HG03558 (cell line): ENCODE results near the gene INVS.
"Not testable (repeated sequence)": the region's sequence is repeated elsewhere in the genome, so short reads cannot be mapped to it uniquely, and the experiment has no call there.

Source experiments
- ATAC-seq: cut with Tn5 transposase; IDR thresholded peaks from one replicate; pipeline ENCODE4 v1.9.1; 2021; ENCODE audit warnings: moderate number of reproducible peaks; ENCODE audit not compliant: unreplicated experiment; ENCODE audit errors: extremely low read depth

Gene INVS, protein sequence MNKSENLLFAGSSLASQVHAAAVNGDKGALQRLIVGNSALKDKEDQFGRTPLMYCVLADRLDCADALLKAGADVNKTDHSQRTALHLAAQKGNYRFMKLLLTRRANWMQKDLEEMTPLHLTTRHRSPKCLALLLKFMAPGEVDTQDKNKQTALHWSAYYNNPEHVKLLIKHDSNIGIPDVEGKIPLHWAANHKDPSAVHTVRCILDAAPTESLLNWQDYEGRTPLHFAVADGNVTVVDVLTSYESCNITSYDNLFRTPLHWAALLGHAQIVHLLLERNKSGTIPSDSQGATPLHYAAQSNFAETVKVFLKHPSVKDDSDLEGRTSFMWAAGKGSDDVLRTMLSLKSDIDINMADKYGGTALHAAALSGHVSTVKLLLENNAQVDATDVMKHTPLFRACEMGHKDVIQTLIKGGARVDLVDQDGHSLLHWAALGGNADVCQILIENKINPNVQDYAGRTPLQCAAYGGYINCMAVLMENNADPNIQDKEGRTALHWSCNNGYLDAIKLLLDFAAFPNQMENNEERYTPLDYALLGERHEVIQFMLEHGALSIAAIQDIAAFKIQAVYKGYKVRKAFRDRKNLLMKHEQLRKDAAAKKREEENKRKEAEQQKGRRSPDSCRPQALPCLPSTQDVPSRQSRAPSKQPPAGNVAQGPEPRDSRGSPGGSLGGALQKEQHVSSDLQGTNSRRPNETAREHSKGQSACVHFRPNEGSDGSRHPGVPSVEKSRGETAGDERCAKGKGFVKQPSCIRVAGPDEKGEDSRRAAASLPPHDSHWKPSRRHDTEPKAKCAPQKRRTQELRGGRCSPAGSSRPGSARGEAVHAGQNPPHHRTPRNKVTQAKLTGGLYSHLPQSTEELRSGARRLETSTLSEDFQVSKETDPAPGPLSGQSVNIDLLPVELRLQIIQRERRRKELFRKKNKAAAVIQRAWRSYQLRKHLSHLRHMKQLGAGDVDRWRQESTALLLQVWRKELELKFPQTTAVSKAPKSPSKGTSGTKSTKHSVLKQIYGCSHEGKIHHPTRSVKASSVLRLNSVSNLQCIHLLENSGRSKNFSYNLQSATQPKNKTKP

DNA sequence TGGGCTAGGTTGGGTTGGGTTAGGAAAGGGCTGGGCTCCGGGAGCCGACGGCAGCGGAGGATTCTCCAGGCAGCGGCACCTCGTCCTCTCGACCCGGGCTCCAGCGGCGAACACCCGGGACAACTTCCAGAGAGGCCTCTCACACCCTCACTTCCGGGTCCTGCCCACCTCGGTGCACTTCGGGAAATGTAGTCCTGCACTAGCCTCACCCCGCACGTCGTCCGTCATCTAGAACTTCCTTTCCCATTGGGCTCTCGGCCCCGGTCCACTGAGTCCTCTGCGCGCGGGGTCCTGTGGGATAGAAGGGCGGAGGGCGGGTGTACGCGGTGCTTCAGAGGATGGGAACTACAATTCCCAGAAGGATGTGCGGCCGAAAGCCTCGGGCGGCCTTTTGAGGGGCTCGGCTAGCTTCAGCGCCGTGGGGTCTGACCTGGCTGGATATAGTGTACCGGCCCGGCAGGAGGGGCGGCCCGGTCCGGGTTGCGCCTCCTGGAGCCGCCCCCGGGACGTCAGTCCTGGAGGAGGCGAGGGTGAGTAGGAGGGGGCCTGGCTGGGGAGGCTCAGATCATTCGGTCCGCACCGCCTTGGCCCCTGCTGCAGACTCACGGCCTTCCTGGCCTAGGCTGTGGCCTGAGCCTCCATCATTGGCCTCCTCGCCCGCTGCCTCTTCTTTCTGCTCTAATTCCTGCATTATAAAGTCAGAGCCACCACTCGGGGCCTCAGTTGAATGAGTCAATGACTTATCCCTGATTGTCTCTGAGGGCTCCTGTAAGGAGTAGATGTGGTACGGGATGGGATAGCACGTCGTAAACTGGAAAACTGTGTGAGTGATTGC is at the start of gene INVS, which contains the start of gene ERP44:
Gene INVS (plus strand): TSS at position 357 of the 835 bp plus-strand sequence. CDS start 5,279 bp downstream, outside the sequence.
Gene ERP44 (minus strand): TSS at position 114 of the 835 bp plus-strand sequence. CDS start 160 bp downstream, outside the sequence.
- ATAC-seq: peak; percentile 94

DNA sequence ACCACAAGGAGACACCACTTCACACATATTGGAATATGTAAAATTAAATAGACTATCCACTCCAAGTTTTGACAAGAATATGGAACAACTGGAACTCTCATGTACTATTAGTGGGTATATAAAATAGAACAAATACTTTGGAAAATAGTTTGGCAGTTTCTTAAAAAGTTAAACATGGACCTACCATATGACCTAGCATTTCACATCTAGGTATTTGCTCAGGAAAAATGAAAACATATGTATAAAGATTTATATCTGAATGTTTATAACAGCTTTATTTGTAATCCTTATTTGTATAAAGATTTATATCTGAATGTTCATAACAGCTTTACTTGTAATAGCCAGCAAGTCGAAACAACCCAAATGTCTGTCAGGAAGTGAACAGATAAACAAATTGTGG is 49.5 kb upstream of the INVS start:
- no peak for ATAC-seq

DNA sequence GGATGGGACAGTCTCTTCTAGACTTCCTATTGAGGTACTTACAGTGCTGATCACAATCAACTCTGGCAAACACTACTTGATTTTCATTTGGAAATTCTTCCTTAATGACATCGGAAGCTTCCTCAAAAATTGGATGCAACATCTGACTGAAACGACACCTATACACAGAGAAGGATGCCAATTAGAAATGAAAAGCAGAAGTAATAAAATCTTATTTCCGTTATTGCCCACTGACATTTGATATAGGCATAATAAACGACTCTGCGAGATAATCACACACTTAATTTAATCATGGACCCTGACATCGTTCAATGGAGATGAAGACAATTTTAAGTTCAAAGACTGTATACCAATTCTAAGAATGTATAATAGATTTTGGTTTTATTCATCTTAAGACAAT is 46.7 kb upstream of the INVS start:
- no peak for ATAC-seq

DNA sequence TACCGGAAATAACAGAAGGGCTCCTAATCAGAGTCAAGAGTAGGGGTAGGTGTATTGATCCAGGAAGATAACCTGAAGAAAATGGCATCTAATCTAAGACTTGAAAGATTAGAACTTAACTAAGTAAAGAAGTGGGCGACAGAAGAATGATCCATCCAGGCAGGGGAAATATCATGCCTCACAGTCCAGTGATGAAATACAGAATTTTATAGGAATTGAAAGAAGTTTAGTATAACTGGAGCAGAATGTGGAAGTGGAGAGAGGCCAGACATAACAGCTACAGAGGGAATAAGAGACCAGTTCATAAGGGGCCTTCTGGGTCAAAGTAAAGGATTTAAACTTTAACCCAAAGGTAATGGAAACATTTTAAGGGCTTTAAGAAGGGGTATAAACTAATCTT is 42.5 kb upstream of the INVS start:
- ATAC-seq: no peak

DNA sequence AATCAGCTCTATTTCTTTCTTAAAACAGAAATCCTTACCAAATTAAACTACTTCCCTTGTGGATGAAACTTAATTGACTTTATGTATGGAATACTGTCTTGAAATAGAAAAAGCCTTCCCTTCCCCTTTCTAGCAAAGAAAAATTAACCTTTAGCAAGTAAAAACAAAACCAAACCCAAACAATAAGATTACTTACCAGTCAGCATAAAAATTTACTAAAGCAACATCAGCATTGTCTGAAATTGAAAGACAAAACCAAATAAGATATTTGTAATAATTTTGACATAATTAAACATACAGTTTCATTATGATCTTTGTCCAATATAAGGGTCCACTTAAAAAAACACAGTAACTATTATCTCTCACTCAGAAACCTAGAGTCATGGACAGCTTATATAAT is 41.4 kb upstream of the INVS start:
- ATAC-seq: no peak

DNA sequence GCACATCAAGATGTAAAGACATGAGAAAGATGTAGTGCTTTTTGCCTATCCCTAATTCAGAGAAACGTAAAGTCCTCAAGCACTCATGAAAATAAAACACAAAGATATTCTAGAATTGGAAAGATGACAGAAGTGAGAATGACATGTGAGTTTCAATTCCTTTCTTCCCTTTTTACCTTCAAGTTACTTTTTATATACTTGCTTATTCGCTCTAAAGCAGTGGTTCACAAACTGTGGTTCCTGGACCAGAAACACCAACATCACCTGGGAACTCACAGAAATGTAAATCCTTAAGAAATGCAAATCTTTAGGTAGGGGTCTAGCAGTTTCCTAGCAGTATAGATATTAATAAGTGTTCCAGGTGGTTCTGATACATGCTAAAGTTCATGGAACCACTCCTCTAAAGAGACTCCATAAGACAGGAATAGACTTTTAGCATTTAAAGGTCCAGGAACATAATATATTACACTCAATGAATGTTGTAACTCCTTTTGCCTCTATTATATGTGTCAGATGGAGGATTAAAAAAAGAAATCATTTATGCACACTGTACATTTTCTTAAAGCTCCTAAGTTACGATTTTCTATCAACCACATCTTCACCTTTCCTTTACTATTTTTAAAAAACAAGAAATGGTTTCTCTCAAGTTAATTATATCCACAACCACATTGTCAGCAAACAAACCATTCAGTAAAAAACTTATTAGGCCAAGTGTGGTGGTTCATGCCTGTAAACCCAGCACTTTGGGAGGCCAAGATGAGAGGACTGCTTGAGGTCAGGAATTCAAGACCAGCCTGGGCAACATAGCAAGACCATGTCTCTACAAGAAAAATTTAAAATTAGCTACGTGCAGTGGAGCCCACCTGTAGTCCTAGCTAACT is 40.1 kb upstream of the INVS start:
- peak; percentile 70 for ATAC-seq

DNA sequence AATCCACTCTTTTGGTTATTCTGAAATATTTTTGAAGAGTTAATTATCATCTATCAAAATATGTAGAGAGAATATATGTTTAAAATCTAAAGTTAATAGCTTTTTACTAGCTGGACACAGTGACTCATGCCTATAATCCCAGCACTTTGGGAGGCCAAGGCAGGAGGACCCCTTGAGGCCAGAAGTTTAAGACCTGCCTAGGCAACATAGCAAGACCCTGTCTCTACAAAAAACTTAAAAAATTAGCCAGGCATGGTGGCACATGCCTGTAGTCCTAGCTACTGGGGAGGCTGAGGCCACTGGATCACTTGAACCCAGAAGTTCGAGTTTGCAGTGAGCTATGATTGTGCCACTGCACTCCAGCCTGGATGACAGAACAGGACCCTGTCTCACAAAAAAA is 36.4 kb upstream of the INVS start:
- not testable (repeated sequence) for ATAC-seq

DNA sequence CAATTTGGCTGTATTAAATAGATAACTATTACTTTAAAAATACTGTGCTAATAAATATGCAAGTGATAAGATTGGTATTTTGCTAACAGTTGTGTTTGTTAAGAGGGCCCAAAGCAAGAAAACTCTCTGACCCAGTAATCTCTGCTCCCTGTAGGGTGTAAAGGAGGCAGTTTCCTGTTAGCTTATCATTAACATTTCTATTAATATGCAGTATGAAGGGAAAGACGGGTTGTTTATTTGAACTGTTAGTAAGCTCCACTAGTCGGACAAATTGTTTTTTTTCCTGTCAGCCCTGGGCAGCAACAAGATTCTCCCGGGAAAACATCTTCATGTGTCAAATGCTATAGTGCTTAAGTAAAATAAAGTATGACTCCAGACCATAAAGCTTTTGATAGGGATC is 35.9 kb upstream of the INVS start:
- no peak for ATAC-seq

DNA sequence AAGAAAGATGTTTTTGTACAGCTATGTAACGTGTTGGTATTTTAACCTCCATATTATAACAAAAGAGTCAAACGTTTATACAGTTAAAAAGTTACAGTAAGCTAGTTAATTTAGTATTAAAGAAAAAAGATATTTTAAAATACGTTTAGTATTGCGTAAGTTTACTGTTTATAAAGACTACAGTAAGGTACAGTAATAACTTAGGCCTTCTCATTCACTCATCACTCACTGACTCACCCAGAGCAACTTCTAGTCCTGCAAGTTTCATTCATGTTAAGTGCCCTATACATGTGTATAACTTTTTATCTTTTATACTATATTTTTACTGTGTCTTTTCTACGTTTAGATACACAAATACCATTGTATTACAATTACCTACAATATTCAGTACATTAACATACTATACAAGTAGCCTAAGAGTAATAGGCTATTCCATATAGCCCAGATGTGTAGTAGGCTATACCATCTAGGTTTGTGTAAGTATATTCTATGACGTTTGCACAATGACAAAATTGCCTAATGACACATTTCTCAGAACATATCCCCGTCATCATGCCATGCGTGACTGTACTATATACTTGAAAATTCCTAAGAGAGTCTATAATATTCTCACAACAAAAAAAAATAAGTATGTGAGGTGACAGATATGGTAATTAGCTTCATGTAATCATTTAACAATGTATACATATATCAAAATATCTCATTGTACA is 34.0 kb upstream of the INVS start:
- ATAC-seq: no peak

DNA sequence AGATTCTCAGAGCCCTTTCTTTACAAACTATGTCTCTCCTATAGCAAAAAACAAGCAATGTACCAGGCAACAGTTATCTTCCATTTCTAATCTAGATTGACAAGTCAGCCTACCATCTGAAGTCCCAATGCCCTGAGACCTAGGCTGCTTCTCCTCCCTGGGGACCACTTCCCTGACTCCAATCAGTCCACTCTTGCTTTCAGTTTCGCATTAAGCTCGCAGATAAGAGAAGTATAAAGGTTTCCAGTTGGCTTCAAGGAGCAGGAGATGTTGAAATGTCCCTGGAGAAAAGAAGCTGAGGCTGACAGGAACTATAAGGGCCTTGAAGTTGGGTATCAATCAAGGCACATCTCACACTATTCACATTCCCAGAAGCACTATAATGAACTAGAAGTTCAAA is 32.5 kb upstream of the INVS start:
- no peak for ATAC-seq

DNA sequence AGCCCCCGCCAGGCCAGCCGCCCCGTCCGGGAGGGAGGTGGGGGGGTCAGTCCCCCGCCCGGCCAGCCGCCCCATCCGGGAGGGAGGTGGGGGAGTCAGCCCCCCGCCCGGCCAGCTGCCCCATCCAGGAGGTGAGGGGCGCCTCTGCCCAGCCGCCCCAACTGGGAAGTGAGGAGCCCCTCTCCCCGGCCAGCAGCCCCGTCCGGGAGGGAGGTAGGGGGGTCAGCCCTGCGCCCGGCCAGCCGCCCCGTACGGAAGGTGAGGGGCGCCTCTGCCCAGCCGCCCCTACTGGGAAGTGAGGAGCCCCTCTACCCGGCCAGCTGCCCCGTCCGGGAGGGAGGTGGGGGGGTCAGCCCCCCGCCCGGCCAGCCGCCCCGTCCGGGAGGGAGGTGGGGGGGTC is 31.1 kb upstream of the INVS start:
- ATAC-seq: not testable (repeated sequence)

DNA sequence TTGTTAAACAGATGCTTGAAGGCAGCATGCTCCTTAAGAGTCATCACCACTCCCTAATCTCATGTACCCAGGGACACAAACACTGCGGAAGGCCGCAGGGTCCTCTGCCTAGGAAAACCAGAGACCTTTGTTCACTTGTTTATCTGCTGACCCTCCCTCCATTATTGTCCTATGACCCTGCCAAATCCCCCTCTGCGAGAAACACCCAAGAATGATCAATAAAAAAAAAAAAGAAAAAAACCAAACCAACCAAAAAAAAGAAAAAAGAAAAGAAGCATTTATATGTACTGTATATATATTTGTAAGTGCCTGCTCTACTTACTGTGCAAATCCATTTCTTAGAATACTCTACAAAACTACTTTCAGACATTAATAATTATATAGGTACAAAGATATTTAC is 30.0 kb upstream of the INVS start:
- not testable (repeated sequence) for ATAC-seq

DNA sequence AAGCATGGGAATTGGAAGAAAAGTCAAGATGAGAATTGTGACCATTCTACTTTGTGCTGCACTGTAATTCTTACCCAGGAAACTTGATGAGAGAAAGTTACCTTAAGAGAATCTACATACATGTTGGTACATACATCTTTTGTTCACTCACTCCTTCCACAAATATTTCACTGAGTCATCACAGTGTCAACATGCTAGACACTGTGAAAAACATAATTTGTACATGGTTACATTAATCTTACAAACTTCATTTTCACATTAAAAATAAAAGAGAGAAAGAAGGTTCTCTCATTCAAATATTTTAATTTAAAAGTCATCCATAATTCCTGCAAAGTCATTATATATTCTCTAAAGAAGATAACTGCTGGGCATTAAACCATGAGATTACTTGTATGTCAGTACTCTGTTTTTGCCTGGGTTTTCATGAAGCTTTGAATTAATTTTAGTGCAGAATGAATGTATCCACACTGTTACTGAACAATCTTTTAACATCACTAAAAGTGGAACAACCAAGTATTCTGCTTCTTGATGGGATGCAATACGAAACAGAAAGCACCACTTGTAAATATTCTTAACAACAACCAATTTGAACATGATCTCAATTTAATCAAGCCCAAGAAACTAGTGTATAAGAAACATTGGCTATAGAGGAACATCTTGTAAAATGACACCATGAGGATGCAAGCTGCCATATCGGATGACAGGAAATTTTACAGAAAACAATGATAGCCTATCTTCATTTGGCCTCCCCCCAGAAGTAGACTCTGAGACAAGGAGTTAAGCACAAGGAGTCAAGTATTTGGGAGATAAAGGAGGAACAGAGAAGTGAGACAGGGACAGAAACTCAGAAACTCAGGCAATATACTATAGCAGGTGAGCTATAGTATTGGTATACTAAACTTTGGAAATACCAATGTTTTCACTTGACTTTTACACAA is 28.7 kb upstream of the INVS start:
- no peak for ATAC-seq

DNA sequence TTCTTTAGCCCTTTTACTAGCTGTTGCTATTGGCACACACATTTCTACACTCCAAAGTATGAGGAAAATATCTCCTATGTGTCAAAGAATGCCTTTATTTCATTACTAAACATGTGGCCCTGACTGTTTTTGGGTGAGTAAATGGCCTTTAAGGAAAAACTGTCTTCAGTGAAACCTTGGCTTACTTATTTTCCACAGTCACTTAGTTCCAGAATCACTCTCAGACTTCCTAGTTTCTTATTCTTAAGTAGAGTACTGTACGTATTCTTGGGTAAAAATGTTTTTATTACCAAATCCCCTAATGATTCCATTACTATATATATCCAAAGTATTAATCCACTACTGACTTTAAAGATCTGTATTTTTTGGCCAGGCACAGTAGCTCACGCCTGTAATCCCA is 27.8 kb upstream of the INVS start:
- ATAC-seq: no peak

DNA sequence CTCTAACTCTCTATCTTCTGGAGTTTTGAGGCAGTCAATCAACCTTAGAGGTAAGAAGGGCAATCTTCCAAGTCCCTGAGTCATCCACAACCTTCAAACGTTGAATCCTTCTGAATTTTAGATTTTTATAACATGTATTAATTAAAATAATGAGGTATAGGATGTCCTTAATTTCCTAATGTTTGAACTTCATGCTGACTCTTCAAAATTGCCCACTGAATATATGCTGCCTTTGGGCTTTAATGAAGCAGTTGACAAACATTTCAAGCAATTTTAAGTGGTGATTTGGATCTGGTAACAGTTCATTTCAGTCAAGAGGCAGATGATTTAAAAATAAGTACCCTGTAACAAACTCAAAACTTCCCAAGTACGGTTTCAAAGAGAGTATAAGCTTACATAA is 26.2 kb upstream of the INVS start:
- no peak for ATAC-seq

DNA sequence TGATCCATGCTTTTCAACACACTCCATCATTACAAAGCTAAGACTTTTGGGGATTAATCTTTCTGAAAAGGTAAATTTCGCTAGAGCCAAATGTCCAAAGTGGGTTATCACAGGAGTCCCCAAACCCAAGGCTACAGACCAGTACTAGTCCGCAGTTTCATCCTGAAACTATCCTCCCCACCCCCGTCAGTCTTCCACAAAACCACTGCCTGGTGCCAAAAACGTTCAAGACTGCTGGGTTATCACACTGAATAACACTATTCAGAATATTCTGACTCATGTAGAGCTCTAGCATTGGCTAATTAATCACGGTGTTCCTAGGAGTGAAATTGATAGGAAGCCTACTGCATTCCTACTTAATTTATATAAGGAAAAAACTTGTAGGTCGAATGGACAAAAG is 24.9 kb upstream of the INVS start:
- no peak for ATAC-seq

DNA sequence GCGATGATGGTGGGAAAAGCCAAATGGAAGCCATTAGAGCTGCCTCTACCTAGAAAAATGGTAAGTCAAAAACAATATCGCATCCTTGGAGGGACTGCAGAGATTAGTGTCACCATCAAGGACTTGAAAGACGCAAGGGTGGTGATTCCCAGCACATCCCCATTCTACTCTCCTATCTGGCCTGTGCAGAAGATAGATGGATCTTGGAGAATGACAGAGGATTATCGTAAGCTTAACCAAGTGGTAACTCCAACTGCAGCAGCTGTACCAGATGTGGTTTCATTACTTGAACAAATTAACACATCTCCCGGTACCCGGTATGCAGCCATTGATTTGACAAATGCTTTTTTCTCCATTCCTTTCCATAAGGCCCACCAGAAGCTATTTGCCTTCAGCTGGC is 24.1 kb upstream of the INVS start:
- no peak for ATAC-seq
